GM12801 (cell line): Measurements from ENCODE around the gene NXPH3.

ENCODE experiments used
- TF ChIP-seq, protein P1 (sequence below): IDR thresholded peaks from one replicate; pipeline ENCODE4 v1.5.1; 2011; ENCODE audit warnings: control low read depth; ENCODE audit not compliant: insufficient read length; ENCODE audit errors: extremely low read depth

Gene NXPH3

DNA sequence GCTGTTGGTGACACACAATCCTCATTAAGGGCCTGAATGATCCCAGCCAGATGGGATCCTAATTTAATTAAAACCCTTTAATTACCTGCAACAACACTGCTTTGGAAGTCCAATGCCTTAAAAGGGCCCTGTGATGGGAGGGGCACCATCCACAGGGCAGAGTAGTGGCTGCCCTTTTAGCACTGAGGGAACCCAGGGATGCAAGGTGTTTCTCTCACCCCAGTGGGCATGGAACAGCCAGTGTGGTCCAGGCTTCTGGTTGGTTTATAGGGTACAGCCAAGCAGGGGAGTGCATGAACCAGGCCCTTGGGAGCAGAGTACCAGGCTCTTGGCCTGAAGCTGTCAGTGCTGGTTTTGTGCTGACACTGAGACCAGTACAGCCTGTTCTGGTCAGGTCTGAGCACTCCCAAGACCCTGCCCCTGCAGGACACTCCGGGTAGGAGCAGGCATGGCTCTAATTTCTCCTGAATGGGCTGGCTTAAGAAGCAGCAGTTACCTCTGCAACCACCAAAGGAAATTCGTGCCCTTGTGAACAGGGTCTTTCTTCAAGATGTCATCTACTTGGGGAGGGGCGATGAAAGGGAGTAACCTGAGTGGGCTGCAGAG is 9.9 kb downstream of the NXPH3 start:
- TF ChIP-seq, protein P1, sequence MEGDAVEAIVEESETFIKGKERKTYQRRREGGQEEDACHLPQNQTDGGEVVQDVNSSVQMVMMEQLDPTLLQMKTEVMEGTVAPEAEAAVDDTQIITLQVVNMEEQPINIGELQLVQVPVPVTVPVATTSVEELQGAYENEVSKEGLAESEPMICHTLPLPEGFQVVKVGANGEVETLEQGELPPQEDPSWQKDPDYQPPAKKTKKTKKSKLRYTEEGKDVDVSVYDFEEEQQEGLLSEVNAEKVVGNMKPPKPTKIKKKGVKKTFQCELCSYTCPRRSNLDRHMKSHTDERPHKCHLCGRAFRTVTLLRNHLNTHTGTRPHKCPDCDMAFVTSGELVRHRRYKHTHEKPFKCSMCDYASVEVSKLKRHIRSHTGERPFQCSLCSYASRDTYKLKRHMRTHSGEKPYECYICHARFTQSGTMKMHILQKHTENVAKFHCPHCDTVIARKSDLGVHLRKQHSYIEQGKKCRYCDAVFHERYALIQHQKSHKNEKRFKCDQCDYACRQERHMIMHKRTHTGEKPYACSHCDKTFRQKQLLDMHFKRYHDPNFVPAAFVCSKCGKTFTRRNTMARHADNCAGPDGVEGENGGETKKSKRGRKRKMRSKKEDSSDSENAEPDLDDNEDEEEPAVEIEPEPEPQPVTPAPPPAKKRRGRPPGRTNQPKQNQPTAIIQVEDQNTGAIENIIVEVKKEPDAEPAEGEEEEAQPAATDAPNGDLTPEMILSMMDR, result no peak

- TF ChIP-seq, protein P1, result no peak
These were observed 11.8 kb downstream of the NXPH3 start for GRCh38 chr17:49587366-49588073.

DNA sequence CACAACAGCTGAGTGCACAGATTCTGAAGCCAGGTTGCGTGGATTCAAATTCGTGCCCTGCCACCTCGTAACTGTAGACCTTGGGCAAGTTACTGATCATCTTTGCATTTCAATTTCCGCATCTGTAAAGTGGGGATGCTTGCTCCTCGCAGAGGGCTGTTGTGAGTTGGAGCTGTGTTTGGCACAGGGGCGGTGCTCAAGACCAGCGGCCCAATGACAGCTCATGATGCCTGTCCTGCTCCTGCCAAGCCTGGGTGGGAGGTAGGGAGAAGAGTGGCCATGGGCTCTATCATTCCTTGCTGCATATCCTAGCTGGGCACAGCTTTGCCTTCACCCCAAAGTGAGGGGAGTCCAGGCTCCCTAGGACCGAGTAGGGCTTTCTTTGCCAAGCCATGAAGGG is 12.6 kb downstream of the NXPH3 start:
- TF ChIP-seq, protein P1, result no peak

DNA sequence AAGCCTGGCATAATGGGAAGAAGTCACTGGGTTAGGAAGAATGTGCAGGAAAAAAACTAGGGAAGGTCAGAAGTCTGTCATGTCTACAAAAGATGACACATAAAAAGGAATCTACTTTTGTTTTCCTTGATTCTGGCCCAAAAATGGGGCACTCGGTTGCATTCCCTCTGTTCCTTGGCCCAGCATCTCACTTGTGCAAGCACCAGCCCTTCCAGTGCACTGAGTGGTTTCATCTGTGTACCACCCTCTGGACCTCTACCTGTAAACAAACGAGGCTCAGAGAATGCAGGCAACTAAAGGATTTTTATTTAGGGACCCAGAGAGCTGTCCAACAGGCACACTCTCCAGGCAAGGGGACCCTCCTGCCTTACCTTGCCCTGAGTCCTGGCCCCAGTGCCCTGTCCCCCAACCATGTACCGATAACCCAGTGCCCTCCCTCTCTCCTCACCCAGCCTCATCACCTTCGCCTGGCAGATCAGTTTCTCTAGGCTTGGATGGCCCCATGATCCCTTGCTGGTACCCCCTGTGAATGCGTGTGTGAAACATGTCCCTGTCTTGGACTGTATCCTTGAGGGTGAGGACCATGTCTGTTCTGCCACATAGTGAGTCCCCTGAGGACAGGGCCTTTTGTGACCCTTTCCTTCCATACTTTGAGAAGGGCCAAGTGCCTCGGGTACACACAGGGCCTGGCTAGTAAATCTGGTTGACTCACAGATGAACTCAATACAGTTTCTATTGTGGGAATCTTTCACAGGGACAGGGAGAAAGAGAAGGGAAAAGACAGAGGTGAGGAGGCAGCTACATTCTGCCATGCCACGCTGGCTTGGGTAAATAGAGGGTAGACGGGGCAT is 13.3 kb downstream of the NXPH3 start:
- TF ChIP-seq, protein P1, result no peak

DNA sequence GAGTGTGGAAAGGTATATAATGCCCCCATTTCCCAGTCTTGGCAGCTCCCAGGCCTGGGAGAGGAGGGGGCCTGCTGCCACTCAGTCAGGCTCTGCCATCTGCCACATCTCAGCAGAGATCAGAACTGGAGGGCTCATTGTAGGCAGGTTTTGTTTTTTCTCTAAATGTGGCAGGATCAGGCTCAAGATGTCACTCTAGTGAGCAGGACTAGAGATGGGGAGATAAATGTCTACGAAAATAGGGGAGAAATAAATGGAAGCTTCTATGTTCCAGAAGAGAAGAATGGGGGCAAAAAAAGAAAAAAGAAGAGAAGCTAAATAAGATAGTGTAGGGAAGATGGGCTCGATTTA is 13.9 kb downstream of the NXPH3 start:
- TF ChIP-seq, protein P1, result no peak

DNA sequence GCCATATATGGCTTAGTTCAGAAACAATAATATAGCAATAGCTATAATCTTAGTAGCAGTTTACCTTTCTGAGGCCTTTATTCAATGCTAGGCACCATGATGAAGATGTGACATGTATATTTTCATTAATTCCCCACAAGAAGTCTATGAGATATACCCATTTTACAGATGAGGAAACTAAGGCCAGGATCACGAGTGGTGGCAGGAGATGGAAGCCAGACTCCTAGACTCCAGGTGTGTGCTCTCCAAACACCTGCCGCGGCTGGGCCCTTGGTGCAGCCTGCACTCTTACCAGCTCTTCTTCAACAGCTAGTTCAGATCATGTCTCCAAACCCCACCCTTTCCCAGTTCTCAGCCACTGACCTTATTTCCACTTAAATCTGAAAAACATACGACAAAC is 15.2 kb downstream of the NXPH3 start:
- TF ChIP-seq, protein P1, result no peak

GRCh38 chr17:49592263-49592662 is 16.6 kb downstream of the NXPH3 start:
- TF ChIP-seq, protein P1, result no peak
